Uterus (tissue), 4 donors: Measurements from ENCODE around the gene LMAN2L. TPM values are rescaled to one million over a fixed set of nuclear protein-coding genes. Genes with fewer than 3 reads are reported as not detected.

Experiments used
- DNase-seq, 2 donors: peaks; one replicate each; pipeline ENCODE4 v3.0.0-alpha.2; 2019 to 2020
- H3K27ac ChIP-seq, 2 donors: fragments of 200-600 bp; sonication (generic); 1 replicate in 1 of 2; 2 replicates in 1 of 2; pipeline ENCODE4 v1.5.1; 2016 to 2018
- H3K27me3 ChIP-seq, 2 donors: fragments of 200-600 bp; sonication (generic); one replicate each; pipeline ENCODE4 v1.5.1; 2018 to 2019; ENCODE audit warnings: control low read depth in 1 of 2
- H3K36me3 ChIP-seq, 2 donors: fragments of 200-600 bp; sonication (generic); one replicate each; pipeline ENCODE4 v1.5.1; 2019; ENCODE audit warnings: control low read depth in 1 of 2
- H3K4me1 ChIP-seq, 2 donors: fragments of 200-600 bp; sonication (generic); one replicate each; pipeline ENCODE4 v1.5.1; 2018 to 2019; ENCODE audit warnings: control low read depth in 1 of 2
- H3K4me3 ChIP-seq, 2 donors: fragments of 200-600 bp; sonication (generic); 1 replicate in 1 of 2; 2 replicates in 1 of 2; pipeline ENCODE4 v1.5.1; 2018 to 2019; ENCODE audit warnings: mild to moderate bottlenecking in 1 of 2
- H3K9me3 ChIP-seq, 2 donors: fragments of 200-600 bp; sonication (generic); one replicate each; pipeline ENCODE4 v1.5.1; 2019; ENCODE audit warnings: control low read depth in 1 of 2
- CTCF ChIP-seq, 4 experiments: fragments of 200-600 bp in 2 of 4; fragments of 450-650 bp in 2 of 4; sonication (generic) in 2 of 4; IDR thresholded peaks; one replicate each; pipeline ENCODE4 v1.5.1; 2016 to 2019; ENCODE audit warnings: antibody characterized with exemption in 4 of 4, mild to moderate bottlenecking in 2 of 4, moderate library complexity in 1 of 4
- POLR2A ChIP-seq, 2 donors: fragments of 450-650 bp; IDR thresholded peaks; one replicate each; pipeline ENCODE4 v1.6.1; 2016; ENCODE audit warnings: antibody characterized with exemption in 2 of 2, mild to moderate bottlenecking in 1 of 2, moderate library complexity in 1 of 2
- intact Hi-C: fragments of 100-400 bp; cut with DNase I; formaldehyde crosslinking; loops from one replicate; pipeline ENCODE4 v1.15.1; 2023; ENCODE audit warnings: low total_unique reads
- total RNA-seq, 4 donors: library from RNA; depleted of rRNA in 3 of 4; stranded (reverse); fragments of >200 nt in 3 of 4; gene quantifications; one replicate each; pipeline versions ENCODE4 v1.1.0 to v1.2.4, GENCODE V29; 2014 to 2023
- donor health status: DM: yes; HTN: yes; CAD: no.

Gene LMAN2L
- total RNA-seq, 4 donors from 2014 or later = 13.8 to 51.2 (median 20.9) TPM

GRCh38 chr2:96764253-96764637 is 24.4 kb upstream of the LMAN2L start:
- Histone ChIP-seq H3K27ac (peak overlapping the region; percentile 60 to 73), H3K36me3 (no peaks in the 10 kb centered on the region), H3K4me1 (peaks cover 0 to 5% of the 10 kb centered on the region in 2 donors), H3K4me3 (peak overlapping the region in 1 of 2 donors; percentile 63), H3K9me3 (no peaks in the 10 kb centered on the region), H3K27me3 (no peaks in the 10 kb centered on the region)
- TF ChIP-seq CTCF (IDR thresholded peaks at IDR 0.05) (no peak), POLR2A (IDR thresholded peaks at IDR 0.05) (no peak)
- intact Hi-C loops = loop anchor here (5.0 to 10.0 kb wide), 3 partner anchors 51 to 193 kb away; partner anchors contain the start of gene CNNM3
- no peak for DNase-seq

- Histone ChIP-seq H3K9me3 (no peaks in the 10 kb centered on the region), H3K4me3 (peak overlapping the region; percentile 17 to 63), H3K4me1 (peaks cover 0 to 5% of the 10 kb centered on the region in 2 donors), H3K27ac (peak overlapping the region; percentile 60 to 73), H3K36me3 (no peaks in the 10 kb centered on the region), H3K27me3 (no peaks in the 10 kb centered on the region)
- TF ChIP-seq POLR2A (IDR thresholded peaks at IDR 0.05) = no peak
- peak in 2 of 4 experiments; percentile 28 to 53 for TF ChIP-seq CTCF (IDR thresholded peaks at IDR 0.05)
- intact Hi-C loops = loop anchor here (5.0 to 10.0 kb wide), 3 partner anchors 51 to 194 kb away; partner anchors contain the start of gene CNNM3
- DNase-seq = no peak
These were observed 23.8 kb upstream of the LMAN2L start for GRCh38 chr2:96763511-96764252.

- no peaks in the 10 kb centered on the region for H3K27me3 ChIP-seq
- H3K27ac ChIP-seq = peak overlapping the region; percentile 60 to 73
- H3K4me3 ChIP-seq = peak overlapping the region; percentile 17 to 63
- intact Hi-C loops = loop anchor here (5.0 to 10.0 kb wide), 3 partner anchors 52 to 195 kb away; partner anchors contain the start of gene CNNM3
- no peak for TF ChIP-seq POLR2A (IDR thresholded peaks at IDR 0.05)
- no peak for TF ChIP-seq CTCF (IDR thresholded peaks at IDR 0.05)
- peaks cover 0 to 5% of the 10 kb centered on the region in 2 donors for H3K4me1 ChIP-seq
- H3K36me3 ChIP-seq = no peaks in the 10 kb centered on the region
- no peaks in the 10 kb centered on the region for H3K9me3 ChIP-seq
- peak in 1 of 2 donors; percentile 35 for DNase-seq
These were observed 22.9 kb upstream of the LMAN2L start for GRCh38 chr2:96762529-96763311.

GRCh38 chr2:96760986-96761832 is 21.3 kb upstream of the LMAN2L start:
- DNase-seq = peak in 1 of 2 donors; percentile 47

More at GRCh38 chr2:96760986-96761832, 21.3 kb upstream of the LMAN2L start:
- H3K36me3 ChIP-seq = no peaks in the 10 kb centered on the region
- peaks cover 0 to 5% of the 10 kb centered on the region in 2 donors for H3K4me1 ChIP-seq
- H3K27me3 ChIP-seq = no peaks in the 10 kb centered on the region
- intact Hi-C loops = loop anchor here (5.0 to 10.0 kb wide), 3 partner anchors 54 to 196 kb away; partner anchors contain the start of gene CNNM3
- TF ChIP-seq POLR2A (IDR thresholded peaks at IDR 0.05) (no peak), CTCF (IDR thresholded peaks at IDR 0.05) (peak in 3 of 4 experiments; percentile 60 to 77 (median 64))
- H3K9me3 ChIP-seq = no peaks in the 10 kb centered on the region
- peak overlapping the region; percentile 50 to 63 for H3K4me3 ChIP-seq
- peak overlapping the region; percentile 85 to 88 for H3K27ac ChIP-seq
